COLO829 (cell line): Measurements from ENCODE around the gene STX8.

ENCODE experiments used
- DNase-seq: peaks from one replicate; pipeline ENCODE4 v3.0.0; 2012; ENCODE audit warnings: low spot score

The STX8 gene

GRCh38 chr17:9238340-9239245 is 337.0 kb downstream of the STX8 start:
- no peak for DNase-seq

- DNase-seq: no peak
These were observed 337.8 kb downstream of the STX8 start for GRCh38 chr17:9237661-9238301.

- DNase-seq: no peak
These were observed 338.6 kb downstream of the STX8 start for GRCh38 chr17:9237053-9237410.

GRCh38 chr17:9236286-9237052 is 339.2 kb downstream of the STX8 start:
- DNase-seq: no peak

GRCh38 chr17:9235346-9235745 is 340.3 kb downstream of the STX8 start:
- DNase-seq: no peak

GRCh38 chr17:9234389-9234945 is 341.2 kb downstream of the STX8 start:
- no peak for DNase-seq

GRCh38 chr17:9233761-9234160 is 341.9 kb downstream of the STX8 start:
- no peak for DNase-seq

- DNase-seq: no peak
These were observed 342.4 kb downstream of the STX8 start for GRCh38 chr17:9233271-9233599.

GRCh38 chr17:9232591-9233270 is 342.9 kb downstream of the STX8 start:
- DNase-seq: no peak

GRCh38 chr17:9232155-9232475 is 343.5 kb downstream of the STX8 start:
- no peak for DNase-seq

- DNase-seq: no peak
These were observed 344.0 kb downstream of the STX8 start for GRCh38 chr17:9231449-9232154.

- DNase-seq: no peak
These were observed 344.8 kb downstream of the STX8 start for GRCh38 chr17:9230861-9231260.

- no peak for DNase-seq
These were observed 345.3 kb downstream of the STX8 start for GRCh38 chr17:9230346-9230745.

- no peak for DNase-seq
These were observed 345.8 kb downstream of the STX8 start for GRCh38 chr17:9229826-9230201.

- DNase-seq: no peak
These were observed 346.3 kb downstream of the STX8 start for GRCh38 chr17:9229160-9229825.

GRCh38 chr17:9228408-9229159 is 347.0 kb downstream of the STX8 start:
- DNase-seq: no peak

- no peak for DNase-seq
These were observed 347.7 kb downstream of the STX8 start for GRCh38 chr17:9227819-9228407.

GRCh38 chr17:9226794-9227135 is 348.9 kb downstream of the STX8 start:
- no peak for DNase-seq

GRCh38 chr17:9226130-9226793 is 349.4 kb downstream of the STX8 start:
- DNase-seq: no peak
